ENCODE measurements around the gene LRRC7.

The LRRC7 gene

DNA sequence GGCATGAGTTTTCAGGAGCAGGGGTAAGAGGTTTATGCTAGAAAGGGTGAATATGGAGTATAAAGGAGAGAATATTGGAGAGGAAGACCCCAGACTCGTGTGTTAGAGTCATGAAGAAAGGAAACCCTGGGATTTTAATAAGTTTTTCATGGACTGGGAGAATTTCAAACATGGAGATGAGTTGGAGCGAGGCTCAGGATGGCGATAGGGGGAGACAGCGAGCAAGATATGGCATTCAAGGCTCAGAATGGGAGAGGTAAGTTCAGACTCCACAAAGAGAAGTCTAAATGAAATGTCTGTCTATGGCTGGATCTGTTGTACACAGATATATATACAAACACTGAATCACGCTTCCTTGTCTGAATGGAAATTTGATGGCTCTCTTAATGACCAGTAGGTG lies 545.1 kb downstream of the LRRC7 start:
- no peak for DNase-seq

DNA sequence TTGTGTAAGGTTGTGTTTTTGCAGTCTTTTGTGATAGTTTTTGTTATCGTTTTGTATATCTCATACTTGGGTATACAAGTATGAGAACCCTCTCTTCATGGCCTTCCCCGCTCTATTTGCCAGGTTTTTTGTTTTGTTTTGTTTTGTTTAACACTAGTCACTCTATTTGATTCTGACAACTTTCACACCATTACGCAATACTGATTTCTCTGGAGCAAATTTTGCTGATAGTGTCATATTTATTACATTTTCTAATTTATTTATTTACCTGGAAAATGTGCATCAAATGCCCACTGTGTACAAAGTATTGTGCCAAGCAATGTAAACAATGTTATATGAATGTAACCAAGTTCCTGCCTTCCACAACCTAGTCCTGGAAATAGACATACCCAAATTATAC lies 547.6 kb downstream of the LRRC7 start:
- DNase-seq, result no peak

DNA sequence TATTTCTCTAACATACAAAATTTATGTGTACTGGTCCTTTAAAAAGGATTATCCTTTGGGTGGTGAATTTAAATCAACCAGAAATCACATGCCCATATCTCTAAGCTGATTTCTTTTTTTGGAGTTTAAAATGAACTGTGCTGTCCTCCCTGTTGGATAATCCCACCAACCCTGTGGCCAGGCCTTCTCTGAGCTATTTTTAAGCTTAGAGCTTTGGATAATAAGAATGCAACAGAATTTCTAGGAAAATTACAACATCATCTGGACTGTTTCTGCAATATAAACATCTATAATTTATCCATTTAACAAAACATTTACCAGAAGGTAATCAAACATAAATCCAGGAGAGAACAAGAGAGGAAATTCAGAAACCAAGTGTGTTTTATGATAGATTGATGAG lies 549.3 kb downstream of the LRRC7 start:
- DNase-seq, result no peak

DNA sequence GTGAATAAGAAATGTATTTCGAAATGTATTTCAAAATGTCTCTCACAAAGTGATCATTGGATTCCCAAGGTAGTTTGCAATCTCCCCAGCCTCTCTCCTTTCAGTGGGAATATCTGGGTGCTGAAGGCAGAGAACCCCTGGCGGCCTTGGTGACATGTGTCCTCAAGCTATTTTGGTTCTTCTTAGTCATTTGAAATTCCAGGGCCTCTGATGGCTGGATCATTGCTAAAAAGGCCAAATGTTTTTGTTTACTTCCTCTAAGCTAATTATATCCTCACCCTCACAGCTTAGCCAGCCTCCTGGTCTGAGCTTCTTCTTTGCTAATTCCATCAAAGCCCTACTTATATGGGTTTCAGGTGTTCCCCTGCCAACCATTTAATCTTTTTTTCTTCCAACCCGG lies 566.4 kb downstream of the LRRC7 start:
- no peak for DNase-seq

DNA sequence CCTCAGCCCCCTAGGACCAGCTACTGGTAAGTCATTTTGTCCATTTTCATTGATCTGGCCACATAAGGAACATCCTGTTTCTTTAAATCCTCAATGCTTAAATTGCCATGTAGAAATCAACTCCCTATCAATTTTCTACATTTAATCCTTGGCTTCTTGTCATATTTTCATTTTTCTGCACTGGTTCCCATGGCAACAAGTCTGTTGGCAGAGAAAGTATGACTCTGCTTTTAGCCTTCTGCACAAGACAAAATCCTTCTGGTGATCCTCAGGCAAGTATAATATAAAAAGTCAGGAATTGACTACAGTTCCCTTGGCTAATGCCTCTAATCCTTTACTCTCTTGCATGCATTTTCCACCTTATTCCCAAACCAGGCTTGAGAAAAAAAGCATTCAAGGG lies 572.6 kb downstream of the LRRC7 start:
- no peak for DNase-seq

DNA sequence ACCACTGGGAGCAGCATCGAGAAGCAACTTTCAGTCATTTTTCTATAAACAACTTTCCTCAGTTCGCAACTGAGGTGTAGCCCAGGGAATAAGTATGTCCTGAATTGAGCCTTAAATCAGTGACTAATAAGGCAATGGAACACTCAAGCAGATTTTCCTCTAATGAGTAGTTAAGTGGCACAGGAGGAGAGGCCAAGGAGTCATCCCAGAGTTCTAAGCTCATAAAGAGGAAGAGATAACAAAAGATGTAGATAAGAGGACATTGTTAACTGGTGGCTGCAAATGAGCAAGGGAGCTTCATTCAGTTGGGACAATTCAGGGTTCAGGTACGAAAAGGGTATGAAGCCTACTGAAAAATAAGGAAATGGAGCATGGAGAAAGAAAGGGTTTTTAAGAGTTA lies 573.2 kb downstream of the LRRC7 start:
- no peak for DNase-seq

DNA sequence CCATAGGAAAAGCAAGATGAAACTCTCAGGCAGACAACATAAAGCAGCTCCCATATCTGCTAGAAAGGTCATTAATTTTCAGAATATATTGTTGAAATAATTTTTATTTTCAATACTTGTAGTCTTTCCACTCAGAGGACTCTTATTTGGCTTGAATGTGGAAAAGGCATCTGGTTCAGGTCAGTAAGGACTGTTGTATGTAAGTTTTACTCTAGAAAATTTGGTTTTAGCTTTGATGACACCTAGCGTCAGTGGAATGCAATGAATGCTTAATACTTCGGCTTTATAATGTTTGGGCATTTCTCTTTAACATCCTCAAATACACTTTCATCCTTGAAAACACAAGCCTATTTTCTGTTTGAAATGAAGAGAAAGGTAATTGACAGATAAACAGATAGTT lies 574.4 kb downstream of the LRRC7 start:
- no peak for DNase-seq

DNA sequence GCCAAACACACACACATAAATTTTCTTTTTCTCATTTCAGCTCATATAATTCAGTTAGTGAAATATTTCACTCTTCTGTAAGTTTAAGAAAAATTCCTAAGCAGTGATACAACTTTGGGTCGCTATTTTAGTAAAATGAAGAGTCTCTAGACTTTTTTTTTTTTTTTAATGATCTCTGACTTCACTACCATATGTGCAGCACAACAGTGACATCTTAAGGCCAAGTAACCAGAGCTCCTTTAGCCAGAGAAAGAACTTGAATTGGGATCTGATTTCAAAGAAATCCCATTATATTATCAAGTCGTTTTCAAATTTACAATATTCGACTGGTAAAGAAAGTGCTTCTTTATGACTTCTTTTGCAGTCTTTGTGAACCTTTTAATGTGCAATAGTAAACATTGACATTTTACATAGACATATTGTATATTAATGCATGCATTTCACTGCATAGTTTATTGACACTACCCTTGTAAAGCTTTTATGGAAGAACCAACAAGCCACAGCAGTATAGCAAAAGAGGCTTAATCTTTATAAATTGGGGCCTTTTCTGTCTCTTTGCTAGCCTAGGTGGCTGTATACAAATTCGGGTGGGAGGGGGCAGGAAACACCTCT lies 575.4 kb downstream of the LRRC7 start:
- no peak for DNase-seq

DNA sequence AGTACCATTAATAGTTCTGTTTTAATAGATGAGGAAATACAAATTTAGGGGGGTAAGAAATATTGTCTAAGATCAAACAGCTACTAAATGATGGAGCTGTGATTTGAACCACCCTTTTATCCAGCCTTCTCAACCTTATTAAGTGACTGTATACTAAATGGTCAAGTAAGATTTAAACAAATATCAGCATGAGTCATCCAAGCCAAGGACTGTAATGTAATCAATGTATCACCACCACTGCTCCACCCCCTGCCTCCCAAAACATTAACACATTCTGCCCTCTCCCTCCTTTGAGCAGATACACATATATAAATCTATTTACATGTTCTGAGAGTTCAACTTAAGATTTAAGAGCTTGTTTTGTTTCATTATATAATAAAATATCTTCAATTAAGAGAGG lies 578.8 kb downstream of the LRRC7 start:
- DNase-seq, result no peak

DNA sequence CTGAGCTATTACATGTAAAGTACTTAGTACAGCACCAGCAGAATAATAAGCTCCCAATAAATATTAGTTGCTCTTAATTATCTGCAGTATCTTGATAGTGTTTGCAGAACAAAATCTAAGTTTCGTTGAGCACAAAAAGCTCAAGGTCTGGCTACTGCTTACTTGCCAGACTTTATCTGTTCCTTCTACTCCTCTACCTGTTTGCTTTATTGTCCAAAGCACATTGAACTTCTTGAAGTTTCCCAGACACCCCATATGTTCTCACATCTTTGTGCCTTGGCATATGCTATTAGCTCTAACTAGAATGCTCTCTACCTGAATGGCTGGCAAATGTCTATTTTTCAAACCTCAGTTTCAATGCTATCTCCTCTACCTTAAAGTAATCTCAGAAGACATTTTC lies 582.7 kb downstream of the LRRC7 start:
- DNase-seq, result no peak

DNA sequence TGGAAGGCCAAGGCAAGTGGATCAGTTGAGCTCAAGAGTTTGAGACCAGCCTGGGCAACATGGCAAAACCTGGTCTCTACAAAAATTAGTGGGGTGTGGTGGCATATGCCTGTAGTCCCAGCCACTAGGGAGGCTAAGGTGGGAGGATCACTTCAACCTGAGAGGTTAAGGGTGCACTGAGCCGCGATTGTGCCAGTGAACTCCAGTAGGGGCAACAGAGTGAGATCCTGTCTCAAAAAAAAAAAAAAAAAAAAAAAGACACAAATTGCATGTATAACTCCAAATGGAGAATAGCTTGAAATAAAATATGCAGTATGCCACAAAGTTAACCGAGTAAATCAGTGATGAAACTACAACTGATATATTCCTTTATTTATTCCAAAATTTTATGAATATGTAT lies 586.0 kb downstream of the LRRC7 start:
- no peak for DNase-seq

DNA sequence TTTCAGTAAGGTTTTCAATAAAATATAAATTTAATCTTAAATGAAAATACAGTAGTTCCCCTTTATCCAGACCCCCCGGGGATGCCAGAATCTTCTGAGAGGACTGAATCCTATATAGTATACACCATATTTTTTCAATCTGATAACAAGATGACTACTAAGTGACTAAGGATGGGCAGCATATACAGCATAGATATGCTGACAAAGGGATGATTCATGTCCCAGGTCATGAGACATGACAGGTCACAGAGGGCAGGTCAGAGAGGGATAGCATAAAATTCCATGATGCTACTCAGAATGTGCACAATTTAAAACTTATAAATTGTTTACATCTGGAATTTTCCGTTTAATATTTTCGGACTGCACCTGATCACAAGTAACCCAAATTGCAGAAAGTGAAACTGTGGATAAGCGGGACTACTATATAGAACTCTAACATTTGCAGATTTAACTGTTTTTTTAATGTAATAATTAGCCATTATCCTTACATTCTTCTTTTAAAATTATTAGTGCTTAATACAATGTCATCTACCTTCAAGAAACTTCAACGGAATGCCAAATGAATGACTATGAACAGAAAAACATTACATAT lies 588.9 kb downstream of the LRRC7 start:
- no peak for DNase-seq

DNA sequence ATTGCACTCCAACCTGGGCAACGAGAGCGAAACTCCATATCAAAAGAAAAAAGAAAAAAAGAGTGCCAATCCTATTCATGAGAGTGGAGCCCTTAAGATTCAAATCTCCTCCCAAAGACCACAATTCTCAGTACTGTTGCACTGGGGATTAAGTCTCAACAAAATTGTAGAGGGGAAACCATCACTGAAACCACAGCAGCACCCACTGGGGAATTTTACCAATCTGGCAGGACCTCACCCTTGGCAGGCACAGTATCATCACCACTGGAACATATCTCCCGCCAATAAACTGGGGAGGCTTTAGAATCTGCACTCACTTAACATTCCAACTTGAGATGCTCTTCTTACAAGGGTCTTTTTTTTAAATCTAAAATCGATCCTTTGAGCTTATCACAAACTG lies 596.6 kb downstream of the LRRC7 start:
- DNase-seq, result no peak

DNA sequence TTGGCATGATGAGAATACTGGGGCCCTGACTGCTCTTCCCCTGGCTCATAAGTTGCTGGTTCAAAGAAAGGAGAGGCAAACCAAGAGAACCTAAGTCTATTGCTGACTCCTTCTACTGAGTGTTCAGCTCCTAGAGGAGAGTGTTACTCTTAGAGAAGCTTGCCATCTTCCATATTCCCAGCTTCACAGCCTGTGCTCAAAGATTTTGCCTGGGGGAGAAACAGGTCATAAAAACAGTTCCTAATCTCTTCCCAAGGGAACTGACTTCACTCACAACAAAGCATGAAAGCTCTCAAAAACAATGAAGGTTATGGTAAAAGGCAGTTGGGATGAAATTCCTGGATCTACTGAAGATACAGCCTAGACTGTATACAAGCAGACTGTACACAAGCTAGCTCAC lies 600.6 kb downstream of the LRRC7 start:
- DNase-seq, result no peak

DNA sequence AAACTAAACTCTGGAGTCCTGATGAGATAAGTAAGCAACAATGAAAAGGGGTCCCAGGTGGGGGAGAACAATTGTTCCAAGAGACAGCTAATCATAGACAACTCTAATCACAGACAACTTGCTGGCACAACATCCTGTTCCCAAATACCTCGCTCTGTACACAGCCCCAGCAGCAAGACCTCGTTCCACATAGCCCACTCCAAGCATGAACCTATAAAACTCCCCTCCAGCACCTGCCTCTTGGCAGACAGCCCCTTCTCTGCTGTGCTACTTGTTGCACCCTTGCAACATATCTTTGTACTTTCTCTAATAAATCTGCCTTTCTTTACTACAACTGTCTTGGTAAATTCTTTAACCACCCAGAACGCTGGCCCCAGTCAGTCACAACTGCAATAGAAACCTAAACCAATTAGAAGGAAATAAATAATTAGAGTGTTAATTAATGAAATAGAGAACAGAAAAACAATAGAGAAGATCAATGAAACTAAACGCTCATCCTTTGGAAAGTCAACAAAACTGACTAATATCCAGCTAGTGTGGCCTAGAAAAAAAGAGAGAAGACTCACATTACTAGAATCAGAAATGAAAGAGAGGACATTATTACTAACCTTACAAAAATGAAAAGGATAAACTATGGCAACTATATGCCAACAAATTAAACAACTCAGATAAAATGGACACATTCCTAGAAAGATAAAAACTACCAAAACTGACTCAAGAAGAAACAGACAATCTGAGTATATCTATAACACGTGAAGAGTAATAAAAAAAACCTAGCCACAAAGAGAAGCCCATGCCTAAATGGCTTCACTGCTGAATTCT lies 601.5 kb downstream of the LRRC7 start:
- no peak for DNase-seq

DNA sequence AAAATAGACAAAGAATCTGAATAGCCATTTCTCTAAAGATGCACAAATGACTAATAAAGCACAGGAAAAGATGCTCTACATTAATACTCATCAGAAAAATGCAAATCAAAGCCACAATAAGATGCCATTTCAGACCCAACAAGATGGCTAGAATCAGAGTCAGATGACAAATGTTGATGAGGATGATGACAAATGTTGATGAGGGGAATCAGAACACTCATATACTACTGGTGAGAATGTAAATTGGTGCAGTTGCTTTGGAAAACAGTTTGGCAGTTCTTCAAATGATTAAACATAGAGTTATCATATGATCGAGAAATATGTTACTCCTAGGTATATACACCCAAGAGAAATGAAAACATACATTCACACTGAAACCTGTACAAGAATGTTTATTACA lies 603.8 kb downstream of the LRRC7 start:
- no peak for DNase-seq
